ENCODE results near the gene PGA3.
"Not testable (repeated sequence)": the region's sequence is repeated elsewhere in the genome, so short reads cannot be mapped to it uniquely, and the experiment has no call there.

The PGA3 gene

GRCh38 chr11:61245284-61245964, 42.1 kb downstream of the PGA3 start:
- in situ Hi-C loops (cut with MboI; ENCODE audit: low sequenced_read_pairs): not testable (repeated sequence)

GRCh38 chr11:61248071-61248470, 44.8 kb downstream of the PGA3 start:
- in situ Hi-C loops (cut with MboI; ENCODE audit: low sequenced_read_pairs): not testable (repeated sequence)

DNA sequence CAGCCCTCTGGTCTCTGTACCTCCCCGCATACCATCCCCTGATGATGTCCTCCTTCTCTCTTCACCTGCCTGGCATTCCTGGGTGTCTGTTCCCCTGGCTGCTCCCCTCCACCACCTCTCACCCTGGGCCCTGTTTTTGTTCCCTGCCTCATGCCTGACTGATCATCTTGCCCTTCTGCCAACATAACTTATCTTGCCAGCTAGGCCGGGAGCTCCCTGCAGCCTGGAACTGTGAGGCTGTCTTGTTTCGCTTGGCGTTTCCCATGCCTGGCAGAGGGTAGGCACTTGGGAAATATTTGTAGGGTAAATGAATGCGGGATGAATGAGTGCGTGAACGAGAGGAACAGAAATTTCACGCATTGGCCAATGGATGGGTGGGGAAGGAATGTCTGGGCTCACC, 45.9 kb downstream of the PGA3 start:
- in situ Hi-C loops (cut with MboI; ENCODE audit: low sequenced_read_pairs): not testable (repeated sequence)

GRCh38 chr11:61250796-61251765, 47.8 kb downstream of the PGA3 start:
- in situ Hi-C loops (cut with MboI; ENCODE audit: low sequenced_read_pairs): not testable (repeated sequence)

GRCh38 chr11:61252332-61252731, 49.0 kb downstream of the PGA3 start:
- in situ Hi-C loops (cut with MboI; ENCODE audit: low sequenced_read_pairs): not testable (repeated sequence)

DNA sequence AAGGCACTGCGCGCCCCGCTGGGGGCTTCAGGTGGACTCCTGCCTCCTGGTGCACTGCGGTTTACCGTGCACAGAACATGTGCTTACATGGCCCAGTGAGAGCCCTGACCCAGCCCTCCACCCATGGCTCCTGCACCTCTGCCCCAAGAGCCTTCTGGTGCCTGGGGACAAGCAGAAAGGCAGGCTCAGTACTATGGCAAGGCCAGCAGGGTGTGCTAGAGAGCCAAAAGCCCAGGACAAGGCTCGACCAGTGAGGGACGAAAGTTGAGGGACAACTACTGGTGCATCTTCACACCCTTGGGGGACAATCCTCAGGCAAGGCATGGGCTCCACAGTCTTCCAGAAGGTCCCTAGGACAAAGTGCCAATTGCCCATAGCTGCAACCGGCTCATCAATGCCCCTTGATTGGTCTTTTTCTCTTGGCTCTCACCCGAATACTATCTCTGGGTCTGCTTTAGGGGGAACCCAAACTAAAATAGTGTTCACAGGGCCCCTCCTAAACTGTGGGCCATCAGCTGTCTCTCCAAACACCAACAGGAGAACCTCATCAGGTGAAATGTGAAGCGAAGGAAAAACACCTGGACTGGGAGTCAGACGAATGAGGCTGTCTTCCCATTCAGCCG, 51.2 kb downstream of the PGA3 start:
- in situ Hi-C loops (cut with MboI; ENCODE audit: low sequenced_read_pairs): no loop called here

DNA sequence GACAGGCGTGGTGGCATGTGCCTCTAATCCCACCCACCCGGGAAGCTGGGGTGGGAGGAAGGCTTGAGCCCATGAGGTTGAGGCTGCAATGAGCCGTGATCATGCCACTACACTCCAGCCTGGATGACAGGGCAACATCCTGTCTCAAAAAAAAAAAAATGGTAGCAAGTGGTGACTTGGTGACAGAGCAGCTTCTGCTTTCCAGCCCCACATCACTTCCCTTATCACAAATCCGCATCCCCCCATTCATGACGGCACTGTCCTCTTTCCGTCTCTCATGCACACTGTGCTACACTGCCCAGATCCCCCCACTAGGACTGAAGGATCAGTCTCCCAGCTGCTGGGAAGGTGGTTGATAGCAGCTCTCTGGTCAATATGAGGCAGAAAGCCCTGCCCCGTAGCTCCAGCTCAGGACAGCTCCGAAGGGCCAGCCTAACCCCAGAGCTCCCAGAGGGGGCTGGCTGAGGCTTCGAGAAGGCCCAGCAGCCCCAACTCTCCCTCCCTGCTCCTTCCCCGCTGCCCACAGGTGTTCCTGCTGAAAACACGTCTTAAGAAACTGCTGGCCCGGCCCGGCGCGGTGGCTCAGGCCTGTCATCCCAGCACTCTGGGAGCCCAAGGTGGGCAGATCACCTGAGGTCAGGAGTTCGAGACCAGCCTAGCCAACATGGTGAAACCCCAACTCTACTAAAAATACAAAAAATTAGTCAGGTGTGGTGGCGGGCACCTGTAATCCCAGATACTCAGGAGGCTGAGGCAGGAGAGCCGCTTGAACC, 53.6 kb downstream of the PGA3 start:
- in situ Hi-C loops (cut with MboI; ENCODE audit: low sequenced_read_pairs): no loop called here

GRCh38 chr11:61258546-61258945, 55.2 kb downstream of the PGA3 start:
- in situ Hi-C loops (cut with MboI; ENCODE audit: low sequenced_read_pairs): no loop called here

DNA sequence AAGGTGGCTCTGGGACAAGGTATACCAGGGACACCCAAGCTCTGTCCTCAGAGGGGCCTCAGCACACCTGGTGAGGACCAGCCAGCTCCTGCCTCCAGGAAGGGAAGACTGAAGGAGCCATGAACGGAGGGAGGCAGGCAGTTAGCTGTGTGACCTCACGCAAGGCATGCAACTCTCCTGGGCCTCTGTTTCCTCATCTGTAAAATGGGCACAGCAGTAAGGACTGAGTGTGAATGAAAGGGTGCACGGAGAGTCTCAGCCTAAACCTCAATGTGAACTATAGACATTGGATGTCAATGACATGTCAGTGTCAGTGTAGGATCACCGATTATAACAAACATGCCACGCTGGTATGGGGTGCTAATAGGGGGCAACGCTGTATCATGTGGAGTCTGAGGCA, 56.0 kb downstream of the PGA3 start:
- in situ Hi-C loops (cut with MboI; ENCODE audit: low sequenced_read_pairs): no loop called here

All from HL-60/S4 (cell line).